ENCODE measurements around the gene CDK5.

CDK5 gene

GRCh38 chr7:151085691-151086620, 28.3 kb upstream of the CDK5 start, which contains the start of gene AGAP3:
Gene AGAP3, plus strand, starts transcription at chr7:151086475. Its CDS starts 267 bp downstream, at chr7:151086742.
- peaks cover 44% of the 10 kb centered on the region for H3K4me1 ChIP-seq (ENCODE audit: insufficient read depth, low read length)
- H3K9ac ChIP-seq (ENCODE audit: low read depth, low read length), result peak within 1 kb of the TSS; percentile 66
- H3K27ac ChIP-seq (ENCODE audit: low read depth, low read length), result peak within 1 kb of the TSS; percentile 65; the same call in 1 of the 2 replicates
- no peaks in the 10 kb centered on the region for H3K9me3 ChIP-seq (ENCODE audit: insufficient read depth, low read depth, low read length)
- H3K4me3 ChIP-seq (ENCODE audit: low read length), result peak within 1 kb of the TSS; percentile 74
- H3K27me3 ChIP-seq (ENCODE audit: insufficient read depth, low read length), result peaks cover 51% of the 10 kb centered on the region
- no peaks in the 10 kb centered on the region for H3K36me3 ChIP-seq (ENCODE audit: insufficient read depth, low read length)
- WGBS, result under 1% methylated on average over 84 of the region's 84 CpGs

- no peaks in the 10 kb centered on the region for H3K36me3 ChIP-seq (ENCODE audit: insufficient read depth, low read length)
- H3K27ac ChIP-seq (ENCODE audit: low read depth, low read length), result no peak overlapping the region
- H3K9me3 ChIP-seq (ENCODE audit: insufficient read depth, low read depth, low read length), result no peaks in the 10 kb centered on the region
- peak overlapping the region; percentile 64 for H3K4me3 ChIP-seq (ENCODE audit: low read length)
- peaks cover 51% of the 10 kb centered on the region for H3K27me3 ChIP-seq (ENCODE audit: insufficient read depth, low read length)
- peaks cover 44% of the 10 kb centered on the region for H3K4me1 ChIP-seq (ENCODE audit: insufficient read depth, low read length)
- H3K9ac ChIP-seq (ENCODE audit: low read depth, low read length), result no peak overlapping the region
- 41% methylated on average over 5 of the region's 5 CpGs for WGBS
Observed at GRCh38 chr7:151085329-151085690, 27.6 kb upstream of the CDK5 start.

- Histone ChIP-seq H3K4me1 (ENCODE audit: insufficient read depth, low read length) (peaks cover 44% of the 10 kb centered on the region), H3K27me3 (ENCODE audit: insufficient read depth, low read length) (peaks cover 40% of the 10 kb centered on the region), H3K9me3 (ENCODE audit: insufficient read depth, low read depth, low read length) (no peaks in the 10 kb centered on the region), H3K4me3 (ENCODE audit: low read length) (peak overlapping the region; percentile 66), H3K36me3 (ENCODE audit: insufficient read depth, low read length) (no peaks in the 10 kb centered on the region), H3K9ac (ENCODE audit: low read depth, low read length) (no peak overlapping the region; the same call in 1 of the 2 replicates), H3K27ac (ENCODE audit: low read depth, low read length) (no peak overlapping the region)
- 6% methylated on average over 2 of the region's 3 CpGs for WGBS
Observed at GRCh38 chr7:151083824-151084160, 26.1 kb upstream of the CDK5 start.

- peak within 1 kb of the TSS; percentile 24 for H3K9ac ChIP-seq (ENCODE audit: low read depth, low read length)
Observed at GRCh38 chr7:151083071-151083823, 25.6 kb upstream of the CDK5 start, which contains the start of gene TMUB1. Gene TMUB1, minus strand, starts transcription at chr7:151083493. Its CDS starts 930 bp downstream, at chr7:151082563.

GRCh38 chr7:151082141-151083070, 24.7 kb upstream of the CDK5 start:
- Histone ChIP-seq H3K27me3 (ENCODE audit: insufficient read depth, low read length) (peaks cover 26% of the 10 kb centered on the region), H3K9ac (ENCODE audit: low read depth, low read length) (peak overlapping the region; percentile 24; the same call in 1 of the 2 replicates), H3K4me3 (ENCODE audit: low read length) (peak overlapping the region; percentile 66), H3K9me3 (ENCODE audit: insufficient read depth, low read depth, low read length) (no peaks in the 10 kb centered on the region), H3K4me1 (ENCODE audit: insufficient read depth, low read length) (peaks cover 34% of the 10 kb centered on the region), H3K27ac (ENCODE audit: low read depth, low read length) (no peak overlapping the region), H3K36me3 (ENCODE audit: insufficient read depth, low read length) (no peaks in the 10 kb centered on the region)
- 69% methylated on average over 38 of the region's 42 CpGs for WGBS

More at GRCh38 chr7:151083071-151083823, 25.6 kb upstream of the CDK5 start, which contains the start of gene TMUB1:
- under 1% methylated on average over 69 of the region's 69 CpGs for WGBS
- Histone ChIP-seq H3K4me1 (ENCODE audit: insufficient read depth, low read length) (peaks cover 41% of the 10 kb centered on the region), H3K36me3 (ENCODE audit: insufficient read depth, low read length) (no peaks in the 10 kb centered on the region), H3K4me3 (ENCODE audit: low read length) (peak within 1 kb of the TSS; percentile 66), H3K27me3 (ENCODE audit: insufficient read depth, low read length) (peaks cover 35% of the 10 kb centered on the region), H3K27ac (ENCODE audit: low read depth, low read length) (no peak within 1 kb of the TSS), H3K9me3 (ENCODE audit: insufficient read depth, low read depth, low read length) (no peaks in the 10 kb centered on the region)

GRCh38 chr7:151081170-151082101, 23.7 kb upstream of the CDK5 start:
- peaks cover 34% of the 10 kb centered on the region for H3K4me1 ChIP-seq (ENCODE audit: insufficient read depth, low read length)
- WGBS, result 26% methylated on average over 64 of the region's 64 CpGs
- peak overlapping the region; percentile 98 for H3K4me3 ChIP-seq (ENCODE audit: low read length)
- H3K9ac ChIP-seq (ENCODE audit: low read depth, low read length), result peak overlapping the region; percentile 42; the same call in 1 of the 2 replicates
- H3K27ac ChIP-seq (ENCODE audit: low read depth, low read length), result peak overlapping the region; percentile 55; the same call in 1 of the 2 replicates
- peaks cover 20% of the 10 kb centered on the region for H3K27me3 ChIP-seq (ENCODE audit: insufficient read depth, low read length)
- H3K36me3 ChIP-seq (ENCODE audit: insufficient read depth, low read length), result no peaks in the 10 kb centered on the region
- H3K9me3 ChIP-seq (ENCODE audit: insufficient read depth, low read depth, low read length), result no peaks in the 10 kb centered on the region

- H3K27me3 ChIP-seq (ENCODE audit: insufficient read depth, low read length), result peaks cover 20% of the 10 kb centered on the region
- under 1% methylated on average over 66 of the region's 66 CpGs for WGBS
- H3K36me3 ChIP-seq (ENCODE audit: insufficient read depth, low read length), result peaks cover 6% of the 10 kb centered on the region
- peak within 1 kb of the TSS; percentile 96 for H3K9ac ChIP-seq (ENCODE audit: low read depth, low read length)
- H3K27ac ChIP-seq (ENCODE audit: low read depth, low read length), result peak within 1 kb of the TSS; percentile 86
- peaks cover 37% of the 10 kb centered on the region for H3K4me1 ChIP-seq (ENCODE audit: insufficient read depth, low read length)
- H3K4me3 ChIP-seq (ENCODE audit: low read length), result peak within 1 kb of the TSS; percentile 98
- no peaks in the 10 kb centered on the region for H3K9me3 ChIP-seq (ENCODE audit: insufficient read depth, low read depth, low read length)
Observed at GRCh38 chr7:151080522-151081169, 22.9 kb upstream of the CDK5 start, which contains the start of gene FASTK. Gene FASTK, minus strand, starts transcription at chr7:151080809. Its CDS starts 43 bp downstream, at chr7:151080766.

GRCh38 chr7:151080067-151080521, 22.4 kb upstream of the CDK5 start:
- peaks cover 12% of the 10 kb centered on the region for H3K36me3 ChIP-seq (ENCODE audit: insufficient read depth, low read length)
- WGBS, result 3% methylated on average over 31 of the region's 31 CpGs
- no peaks in the 10 kb centered on the region for H3K9me3 ChIP-seq (ENCODE audit: insufficient read depth, low read depth, low read length)

GRCh38 chr7:151079199-151079910, 21.7 kb upstream of the CDK5 start:
- Histone ChIP-seq H3K4me3 (ENCODE audit: low read length) (peak overlapping the region; percentile 98), H3K36me3 (ENCODE audit: insufficient read depth, low read length) (peaks cover 19% of the 10 kb centered on the region), H3K27me3 (ENCODE audit: insufficient read depth, low read length) (peaks cover 10% of the 10 kb centered on the region), H3K9ac (ENCODE audit: low read depth, low read length) (peak overlapping the region; percentile 96; the same call in 1 of the 2 replicates), H3K27ac (ENCODE audit: low read depth, low read length) (no peak overlapping the region), H3K9me3 (ENCODE audit: insufficient read depth, low read depth, low read length) (no peaks in the 10 kb centered on the region), H3K4me1 (ENCODE audit: insufficient read depth, low read length) (peaks cover 30% of the 10 kb centered on the region)
- 82% methylated on average over 27 of the region's 27 CpGs for WGBS

More at GRCh38 chr7:151080067-151080521, 22.4 kb upstream of the CDK5 start:
- Histone ChIP-seq H3K9ac (ENCODE audit: low read depth, low read length) (peak overlapping the region; percentile 96), H3K27me3 (ENCODE audit: insufficient read depth, low read length) (peaks cover 16% of the 10 kb centered on the region), H3K4me3 (ENCODE audit: low read length) (peak overlapping the region; percentile 98), H3K27ac (ENCODE audit: low read depth, low read length) (peak overlapping the region; percentile 86), H3K4me1 (ENCODE audit: insufficient read depth, low read length) (peaks cover 34% of the 10 kb centered on the region)

Data from HUES64 (cell line).